Measurements from ENCODE around the gene FAM47B.

GRCh38 chrX:34927866-34928265, 14.7 kb upstream of the FAM47B start:
- no peak for TF ChIP-seq CTCF (IDR thresholded peaks at IDR 0.05)
- no peak for TF ChIP-seq POLR2A (IDR thresholded peaks at IDR 0.05)
